RWPE1 (cell line): ENCODE data around the gene TAC1.

ENCODE experiments used
- CTCF ChIA-PET: fragments of 350-600 bp; sonication (Branson Sonifier 250); formaldehyde crosslinking; extraction: SDS; loops from one replicate; lab custom pipeline; 2021; lab: Yijun Ruan, JAX
- POLR2A ChIA-PET: fragments of 400-600 bp; formaldehyde crosslinking; extraction: SDS; loops from one replicate; lab custom pipeline; 2020; ENCODE audit warnings: antibody characterized with exemption; ENCODE audit not compliant: low non-redundant PET; lab: Yijun Ruan, JAX
- DNase-seq: peaks from one replicate; pipeline ENCODE4 v3.0.0; 2012; ENCODE audit warnings: low spot score
- H3K27ac ChIP-seq: fragments of 450-650 bp; 2 replicates; pipeline ENCODE4 v1.5.1; 2017
- TF ChIP-seq, protein P1 (sequence below): fragments of 450-650 bp; conservative IDR thresholded peaks from 2 replicates; pipeline ENCODE4 v1.5.1; 2017; ENCODE audit warnings: low read depth, mild to moderate bottlenecking

TAC1 gene

DNA sequence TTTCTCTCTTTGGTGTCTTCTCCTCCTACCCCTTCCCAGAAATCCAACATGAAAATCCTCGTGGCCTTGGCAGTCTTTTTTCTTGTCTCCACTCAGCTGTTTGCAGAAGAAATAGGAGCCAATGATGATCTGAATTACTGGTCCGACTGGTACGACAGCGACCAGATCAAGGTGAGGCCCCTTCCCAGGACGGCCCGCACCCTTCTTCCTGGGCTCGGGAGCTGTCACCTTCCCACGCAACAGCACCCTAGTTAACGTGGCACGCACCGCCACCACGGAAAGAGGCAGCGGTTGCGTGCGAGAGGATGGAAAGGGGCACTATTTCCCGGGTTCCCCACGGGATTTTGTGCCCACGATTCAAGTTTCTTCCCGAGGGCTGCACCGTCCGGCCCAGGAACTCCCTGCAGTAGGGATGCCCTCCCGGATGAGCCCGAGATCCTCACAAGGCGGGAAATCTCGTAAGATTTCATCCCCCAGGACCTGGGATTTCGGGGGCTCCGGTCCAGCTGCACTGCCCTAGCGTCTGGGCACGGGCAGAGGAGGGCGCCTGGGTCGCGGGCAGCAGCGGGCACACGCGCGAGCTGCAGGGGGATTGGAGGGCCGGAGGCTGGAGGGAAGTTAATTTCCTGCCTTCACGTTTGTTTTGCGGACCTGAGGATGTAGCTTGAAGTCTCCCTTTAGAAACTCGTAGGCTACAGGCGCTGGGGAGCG, 834 bp downstream of the TAC1 start:
- no peak overlapping the region for H3K27ac ChIP-seq
- TF ChIP-seq, protein P1, sequence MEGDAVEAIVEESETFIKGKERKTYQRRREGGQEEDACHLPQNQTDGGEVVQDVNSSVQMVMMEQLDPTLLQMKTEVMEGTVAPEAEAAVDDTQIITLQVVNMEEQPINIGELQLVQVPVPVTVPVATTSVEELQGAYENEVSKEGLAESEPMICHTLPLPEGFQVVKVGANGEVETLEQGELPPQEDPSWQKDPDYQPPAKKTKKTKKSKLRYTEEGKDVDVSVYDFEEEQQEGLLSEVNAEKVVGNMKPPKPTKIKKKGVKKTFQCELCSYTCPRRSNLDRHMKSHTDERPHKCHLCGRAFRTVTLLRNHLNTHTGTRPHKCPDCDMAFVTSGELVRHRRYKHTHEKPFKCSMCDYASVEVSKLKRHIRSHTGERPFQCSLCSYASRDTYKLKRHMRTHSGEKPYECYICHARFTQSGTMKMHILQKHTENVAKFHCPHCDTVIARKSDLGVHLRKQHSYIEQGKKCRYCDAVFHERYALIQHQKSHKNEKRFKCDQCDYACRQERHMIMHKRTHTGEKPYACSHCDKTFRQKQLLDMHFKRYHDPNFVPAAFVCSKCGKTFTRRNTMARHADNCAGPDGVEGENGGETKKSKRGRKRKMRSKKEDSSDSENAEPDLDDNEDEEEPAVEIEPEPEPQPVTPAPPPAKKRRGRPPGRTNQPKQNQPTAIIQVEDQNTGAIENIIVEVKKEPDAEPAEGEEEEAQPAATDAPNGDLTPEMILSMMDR = no peak
- CTCF ChIA-PET = no interaction called here
- no peak for DNase-seq
- POLR2A ChIA-PET = no interaction called here

DNA sequence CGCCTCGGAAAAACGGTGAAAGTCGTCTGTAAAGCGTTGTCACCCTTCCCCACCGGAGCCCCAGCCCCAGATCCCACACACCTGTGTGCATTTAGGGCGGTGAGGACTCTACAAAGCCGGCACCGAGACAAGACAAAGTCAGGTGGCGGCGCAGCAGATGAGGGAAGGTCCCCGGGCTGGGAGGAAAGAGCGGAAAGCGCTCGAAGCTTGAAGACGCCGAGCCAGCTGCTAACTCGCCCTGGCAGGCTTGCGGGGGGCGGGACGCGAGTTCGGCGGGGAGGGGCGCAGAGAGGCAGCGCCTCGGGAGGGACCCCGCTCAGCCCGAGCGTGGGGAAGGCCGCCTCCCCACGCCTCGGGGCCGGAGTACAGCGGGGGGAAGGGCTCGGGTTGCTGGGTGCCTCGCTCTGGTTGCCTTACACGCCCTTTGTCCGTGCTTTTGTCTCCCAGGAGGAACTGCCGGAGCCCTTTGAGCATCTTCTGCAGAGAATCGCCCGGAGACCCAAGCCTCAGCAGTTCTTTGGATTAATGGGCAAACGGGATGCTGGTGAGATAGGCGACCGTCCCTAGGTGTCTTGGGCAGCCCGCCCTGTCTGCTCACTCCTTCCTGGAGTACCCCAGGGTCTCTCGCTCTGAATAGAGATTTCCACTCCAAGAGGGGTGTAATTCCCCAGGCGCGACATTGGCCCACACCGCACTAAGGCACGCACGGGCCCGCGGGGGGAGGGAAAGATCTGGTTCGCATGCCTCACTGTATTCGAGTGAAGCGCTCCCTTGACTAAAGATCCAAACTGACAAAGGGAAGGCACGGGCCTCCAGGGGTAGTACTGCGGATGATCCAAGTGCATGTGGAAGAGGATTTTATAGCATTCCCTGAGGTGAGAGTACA, 1.6 kb downstream of the TAC1 start:
- POLR2A ChIA-PET = no interaction called here
- TF ChIP-seq, protein P1 = no peak
- DNase-seq = no peak
- no peak overlapping the region for H3K27ac ChIP-seq
- CTCF ChIA-PET = no interaction called here

DNA sequence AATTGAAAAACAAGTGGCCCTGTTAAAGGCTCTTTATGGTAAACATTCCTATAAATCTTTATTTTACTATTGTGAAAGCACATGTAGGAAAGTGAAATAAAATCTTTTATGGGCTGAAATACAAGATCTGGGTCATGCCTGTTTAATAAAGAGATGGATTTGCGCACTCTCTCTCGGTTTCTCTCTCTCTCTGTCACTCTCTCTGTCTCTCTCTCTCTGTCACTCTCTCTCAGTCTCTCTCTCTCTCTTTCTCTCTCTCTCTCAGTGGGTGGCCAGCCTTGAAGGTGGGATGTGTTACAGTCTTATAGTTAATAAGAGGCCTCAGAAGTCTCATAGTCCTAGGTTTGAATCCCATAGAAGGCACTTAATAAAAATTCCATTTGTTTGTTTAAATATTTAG, 2.4 kb downstream of the TAC1 start:
- H3K27ac ChIP-seq = no peak overlapping the region
- no peak for DNase-seq
- TF ChIP-seq, protein P1 = no peak
- CTCF ChIA-PET = no interaction called here
- POLR2A ChIA-PET = no interaction called here

DNA sequence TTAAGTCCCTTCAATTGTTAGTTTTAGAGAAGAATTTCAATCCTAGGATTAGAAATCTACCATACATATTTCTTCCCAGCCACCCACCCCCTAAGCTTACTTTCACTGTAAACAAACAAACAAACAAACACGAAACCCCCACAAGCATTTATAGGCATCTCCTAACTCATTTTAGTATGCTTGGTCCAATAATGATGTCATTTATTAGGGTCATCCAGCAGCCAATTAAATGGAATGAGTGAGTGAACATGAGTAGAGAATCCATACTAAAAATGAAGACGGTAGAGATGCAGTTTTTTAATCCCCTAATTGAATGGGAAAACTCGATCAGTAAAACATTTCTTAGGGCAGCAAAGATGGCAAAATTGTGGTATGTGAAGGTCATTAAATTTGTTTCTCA, 3.2 kb downstream of the TAC1 start:
- TF ChIP-seq, protein P1 = no peak
- H3K27ac ChIP-seq = no peak overlapping the region
- ChIA-PET POLR2A (no interaction called here), CTCF (no interaction called here)
- no peak for DNase-seq

DNA sequence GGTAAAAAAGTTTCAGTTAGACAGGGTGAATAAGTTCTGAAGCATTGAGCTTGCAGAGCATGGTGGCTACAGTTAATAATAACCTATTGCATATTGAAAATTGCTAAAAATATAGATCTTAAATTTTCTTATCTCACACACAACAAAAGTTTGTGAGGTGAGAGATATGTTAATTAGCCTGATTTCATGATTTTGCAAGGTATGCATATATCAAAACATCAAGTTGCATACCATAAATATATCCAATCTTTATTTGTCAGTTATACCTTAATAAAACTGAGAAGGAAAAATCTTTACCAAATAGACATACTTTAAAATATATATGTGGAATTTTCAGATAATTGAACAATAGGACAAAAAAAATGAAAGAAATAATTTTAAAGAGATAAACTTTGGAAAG, 16.6 kb downstream of the TAC1 start:
- DNase-seq = no peak
- POLR2A ChIA-PET = no interaction called here
- TF ChIP-seq, protein P1 = no peak
- H3K27ac ChIP-seq = no peak overlapping the region
- CTCF ChIA-PET = no interaction called here

DNA sequence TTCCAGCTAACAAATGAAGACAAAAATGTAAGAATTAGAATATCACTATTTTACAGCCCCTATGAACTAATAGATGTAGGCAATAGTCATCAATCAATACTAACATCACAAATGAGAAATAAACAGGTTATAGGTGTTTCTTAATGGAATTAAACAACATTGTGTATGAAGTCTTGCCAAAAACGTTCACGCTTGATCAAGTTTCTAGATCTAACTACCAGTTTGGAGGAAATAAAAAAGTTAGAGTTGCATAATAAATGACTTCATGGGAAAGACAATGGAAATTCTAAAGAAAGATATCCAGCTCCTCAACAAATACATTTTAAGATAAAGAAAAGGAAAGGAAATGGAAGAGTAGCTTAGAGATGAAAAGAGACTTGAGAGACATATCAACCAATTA, 19.7 kb downstream of the TAC1 start:
- TF ChIP-seq, protein P1 = no peak
- H3K27ac ChIP-seq = no peak overlapping the region
- DNase-seq = no peak
- ChIA-PET POLR2A (no interaction called here), CTCF (no interaction called here)
